ENCODE results near the gene MYOM3. TPM values are rescaled to one million over a fixed set of nuclear protein-coding genes. Genes with fewer than 3 reads are reported as not detected.
"Not testable (repeated sequence)": the region's sequence is repeated elsewhere in the genome, so short reads cannot be mapped to it uniquely, and the experiment has no call there.

MYOM3 gene
- total RNA-seq, 1 donor from 2014 or later = 0.88 TPM

DNA sequence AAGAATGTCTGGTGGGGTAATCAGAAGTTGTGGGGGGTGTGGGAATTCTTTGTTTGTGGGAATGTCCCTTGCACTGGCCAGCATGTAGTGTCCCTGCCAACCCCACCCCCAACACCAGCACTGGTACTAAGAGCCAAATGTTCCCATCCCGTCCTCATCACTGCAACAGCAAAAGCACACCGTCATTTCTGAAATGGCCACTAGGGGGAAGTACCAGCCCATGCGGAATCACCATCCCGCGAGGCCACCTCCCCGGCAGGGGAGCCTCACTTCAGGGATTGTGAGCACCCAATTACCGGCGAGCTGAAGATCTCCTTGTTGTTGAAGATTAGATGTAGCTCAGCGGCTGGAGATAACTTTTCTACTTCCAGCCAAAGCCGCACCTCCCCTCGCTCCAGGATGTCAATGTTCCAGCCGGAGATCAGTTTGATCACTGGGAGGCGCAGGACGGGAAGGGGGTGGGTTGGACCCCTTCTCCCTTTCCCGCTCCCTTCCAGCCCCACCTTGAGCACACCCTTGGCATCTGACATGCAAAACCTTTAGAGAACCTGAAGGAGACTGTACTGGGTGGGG lies 41.0 kb downstream of the MYOM3 start:
- peak; percentile 87 for ATAC-seq

GRCh38 chr1:24069817-24070216 lies 42.1 kb downstream of the MYOM3 start:
- ATAC-seq = no peak

DNA sequence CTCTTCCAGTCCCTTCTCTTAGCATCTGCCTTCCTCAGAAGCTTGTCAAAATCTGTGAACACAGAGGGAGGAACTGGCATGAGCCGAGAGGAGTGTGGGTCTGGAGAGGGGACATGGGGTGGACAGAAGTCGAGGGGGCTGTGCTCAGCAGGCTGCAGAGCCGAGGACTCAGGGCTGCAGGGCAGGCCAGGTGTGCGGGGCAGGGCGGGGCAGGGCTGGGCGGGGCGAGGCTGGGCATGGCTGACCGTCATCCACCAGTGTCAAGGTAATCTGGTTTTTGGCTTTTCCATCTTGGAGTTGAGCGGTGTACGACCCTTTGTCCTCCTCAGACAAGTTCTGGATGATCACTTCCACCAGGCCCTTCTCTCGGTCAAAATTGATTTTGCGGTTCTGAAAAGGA lies 44.0 kb downstream of the MYOM3 start:
- ATAC-seq = no peak

- ATAC-seq = no peak
These were observed 46.6 kb downstream of the MYOM3 start for GRCh38 chr1:24065304-24065703.

DNA sequence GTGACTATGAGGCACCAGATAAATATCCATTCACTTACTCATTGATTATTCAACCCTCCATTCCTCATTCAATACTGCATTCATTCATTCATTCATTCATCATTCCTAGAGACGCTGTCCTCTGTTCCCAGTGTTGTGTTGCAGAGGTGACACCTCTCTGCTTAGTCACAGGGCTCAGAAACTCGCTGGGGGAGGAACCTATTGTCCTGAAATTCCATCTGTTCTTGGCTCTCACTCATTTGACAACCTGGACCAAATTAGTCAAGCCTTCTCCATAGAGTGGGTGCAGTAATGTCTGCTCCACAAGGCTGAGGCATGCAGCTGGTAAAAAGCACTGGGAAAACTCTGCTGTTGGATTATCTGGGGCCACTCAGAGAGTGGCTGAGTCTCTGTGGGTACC lies 49.7 kb downstream of the MYOM3 start:
- no peak for ATAC-seq

- no peak for ATAC-seq
These were observed 51.5 kb downstream of the MYOM3 start for GRCh38 chr1:24060482-24060881.

DNA sequence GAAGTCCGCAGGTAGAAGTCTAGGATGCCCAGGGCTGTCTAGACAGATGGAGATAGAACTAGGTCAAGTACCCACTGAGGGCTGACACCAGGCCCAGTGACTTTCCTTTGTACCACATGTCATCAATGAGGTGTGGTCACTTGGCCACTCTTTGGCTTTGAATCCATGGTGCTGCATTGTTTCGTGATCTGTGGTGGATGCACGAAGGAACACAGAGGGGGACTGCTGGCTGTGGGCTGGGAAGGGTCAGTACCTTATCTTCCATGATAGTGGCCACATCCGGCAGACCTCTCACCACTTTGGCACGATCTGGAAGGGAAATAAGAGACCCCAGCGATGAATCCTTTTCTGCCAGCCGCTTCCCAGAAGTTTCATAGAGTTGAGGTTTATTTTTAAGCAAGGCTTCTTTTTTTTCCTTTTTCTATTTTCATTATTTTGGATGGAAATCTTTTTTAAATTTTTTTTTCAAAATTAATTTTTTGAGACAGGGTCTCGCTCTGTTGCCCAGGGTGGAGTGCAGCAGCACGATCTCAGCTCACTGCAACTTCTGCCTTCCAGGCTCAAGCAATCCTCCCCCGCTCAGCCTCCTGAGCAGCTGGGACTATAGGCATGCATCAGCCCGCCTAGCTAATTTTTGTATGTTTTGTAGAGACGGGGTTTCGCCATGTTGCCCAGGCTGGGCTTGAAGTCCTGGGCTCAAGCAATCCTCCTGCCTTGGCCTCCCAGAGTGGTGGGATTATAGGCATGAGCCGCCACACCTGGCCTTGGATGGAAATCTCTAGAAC lies 53.1 kb downstream of the MYOM3 start:
- no peak for ATAC-seq

DNA sequence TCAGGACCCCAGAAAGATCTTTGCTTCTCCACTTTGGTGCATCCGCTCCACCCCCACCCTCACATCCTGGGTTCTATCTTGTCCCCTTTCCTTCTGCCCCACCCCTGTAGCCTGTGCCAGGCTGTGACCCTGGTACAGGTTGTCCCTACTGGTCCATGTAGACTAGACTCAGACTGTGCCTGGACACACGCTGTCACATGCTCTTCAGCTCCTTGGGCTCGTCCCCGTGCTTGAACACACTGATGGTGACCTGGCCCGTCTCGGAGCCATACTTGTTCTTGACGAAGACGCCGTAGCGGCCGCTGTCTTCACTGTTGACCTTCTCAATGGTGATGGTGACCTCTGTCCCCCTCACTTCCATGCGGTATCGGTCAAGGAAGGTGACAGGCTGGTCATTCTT lies 54.8 kb downstream of the MYOM3 start:
- ATAC-seq = no peak

GRCh38 chr1:24055681-24056080 lies 56.3 kb downstream of the MYOM3 start:
- no peak for ATAC-seq

- ATAC-seq = no peak
These were observed 59.7 kb downstream of the MYOM3 start for GRCh38 chr1:24052220-24052619.

DNA sequence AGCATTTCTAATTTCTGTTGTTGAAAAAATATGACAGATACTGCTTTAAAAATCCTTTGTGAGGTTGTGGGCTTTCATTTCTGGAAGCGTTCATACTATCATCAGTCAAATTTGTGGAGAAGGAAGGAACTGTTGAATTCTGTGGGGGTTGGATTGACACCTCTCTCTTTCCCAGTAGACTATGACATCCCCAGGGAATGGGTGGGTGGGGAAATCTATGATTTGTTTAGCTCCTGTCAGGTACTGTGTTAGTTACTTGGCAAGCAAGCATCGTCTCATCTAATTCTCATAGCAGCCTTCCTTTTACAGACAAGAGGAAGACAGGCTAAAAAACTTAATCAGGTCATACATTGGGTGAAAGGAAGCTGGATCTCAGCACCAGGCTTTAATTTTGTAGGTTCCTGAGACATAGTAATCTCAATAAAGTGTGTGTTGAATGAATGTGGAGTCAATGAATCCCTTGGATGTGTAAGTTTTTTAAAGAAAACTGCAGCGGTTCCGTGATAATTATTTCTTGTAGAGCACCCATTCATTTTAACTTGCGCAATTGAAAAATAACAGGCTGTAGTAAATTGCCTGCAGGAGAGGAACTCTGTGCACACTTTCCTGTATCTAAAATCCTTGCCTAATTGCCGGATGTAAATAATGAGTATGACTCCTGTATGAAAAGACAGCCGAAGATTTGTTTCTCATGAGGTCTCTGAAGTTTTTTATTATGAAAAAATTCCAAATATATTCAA lies 60.6 kb downstream of the MYOM3 start:
- ATAC-seq = no peak

DNA sequence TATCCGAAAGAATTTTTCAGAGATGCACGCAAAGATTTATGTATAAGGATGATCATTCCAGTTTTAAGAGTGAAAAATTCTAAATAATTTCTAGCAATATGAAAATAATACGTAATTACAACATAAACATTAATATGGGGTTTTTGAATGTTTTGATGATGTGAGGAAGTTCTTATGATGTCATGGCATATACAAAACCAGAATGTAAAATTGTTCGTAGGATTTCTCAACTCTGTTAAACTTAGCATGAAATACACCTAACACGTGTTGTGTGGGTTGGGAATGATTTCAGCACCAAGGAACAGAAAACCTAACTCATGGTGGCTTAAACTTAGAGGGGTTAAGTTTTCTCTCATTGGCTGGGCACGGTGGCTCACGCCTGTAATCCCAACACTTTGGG lies 62.2 kb downstream of the MYOM3 start:
- ATAC-seq = no peak

GRCh38 chr1:24048894-24049293 lies 63.0 kb downstream of the MYOM3 start:
- ATAC-seq = not testable (repeated sequence)

DNA sequence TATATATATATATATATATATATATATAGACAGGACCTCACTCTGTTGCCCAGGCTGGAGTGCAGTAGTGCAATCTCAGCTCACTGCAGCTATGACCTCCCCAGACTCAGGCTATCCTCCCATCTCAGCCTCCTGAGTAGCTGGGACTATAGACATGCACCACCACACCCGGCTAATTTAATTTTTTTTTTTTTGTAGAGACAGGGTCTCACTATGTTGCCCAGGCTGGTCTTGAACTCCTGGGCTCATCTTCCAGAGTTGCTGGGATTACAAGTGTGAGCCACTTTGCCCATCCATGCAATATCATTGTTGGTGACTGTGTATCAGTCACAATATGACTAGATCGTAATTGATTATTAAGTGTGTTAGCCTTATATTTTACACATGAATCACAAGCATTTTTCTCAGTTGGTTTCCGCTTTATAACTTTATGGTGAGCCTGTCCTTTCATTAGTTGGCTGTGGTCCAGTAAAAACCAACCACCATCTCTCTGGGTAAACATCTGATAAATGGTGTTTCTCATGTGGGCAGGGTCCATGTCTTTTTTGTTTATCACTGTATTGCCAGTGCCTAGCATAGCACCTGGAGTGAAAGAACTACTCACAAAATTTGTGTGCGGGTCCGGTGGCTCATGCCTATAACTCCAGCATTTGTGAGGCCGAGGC lies 63.6 kb downstream of the MYOM3 start:
- no peak for ATAC-seq

- peak; percentile 85 for ATAC-seq
These were observed 64.8 kb downstream of the MYOM3 start for GRCh38 chr1:24047110-24047477.

DNA sequence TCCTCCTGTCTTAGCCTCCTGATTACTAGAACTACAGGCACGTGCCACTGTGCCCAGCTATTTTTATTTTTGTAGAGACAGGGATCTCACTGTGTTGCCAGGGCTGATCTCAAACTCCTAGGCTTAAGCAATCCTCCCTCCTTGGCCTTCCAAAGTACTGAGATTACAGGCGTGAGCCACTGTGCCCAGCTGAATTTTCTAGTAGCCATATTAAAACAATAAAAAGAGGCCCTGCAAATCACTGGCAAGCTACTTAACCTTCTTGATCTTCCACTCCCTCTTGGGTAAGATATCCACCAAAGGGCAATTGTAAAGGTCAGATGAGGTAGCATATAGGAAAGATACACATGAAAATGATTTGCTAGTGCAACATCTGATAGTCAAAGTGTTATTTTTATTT lies 66.2 kb downstream of the MYOM3 start:
- ATAC-seq = no peak

- ATAC-seq = not testable (repeated sequence)
These were observed 67.3 kb downstream of the MYOM3 start for GRCh38 chr1:24044672-24045071.

DNA sequence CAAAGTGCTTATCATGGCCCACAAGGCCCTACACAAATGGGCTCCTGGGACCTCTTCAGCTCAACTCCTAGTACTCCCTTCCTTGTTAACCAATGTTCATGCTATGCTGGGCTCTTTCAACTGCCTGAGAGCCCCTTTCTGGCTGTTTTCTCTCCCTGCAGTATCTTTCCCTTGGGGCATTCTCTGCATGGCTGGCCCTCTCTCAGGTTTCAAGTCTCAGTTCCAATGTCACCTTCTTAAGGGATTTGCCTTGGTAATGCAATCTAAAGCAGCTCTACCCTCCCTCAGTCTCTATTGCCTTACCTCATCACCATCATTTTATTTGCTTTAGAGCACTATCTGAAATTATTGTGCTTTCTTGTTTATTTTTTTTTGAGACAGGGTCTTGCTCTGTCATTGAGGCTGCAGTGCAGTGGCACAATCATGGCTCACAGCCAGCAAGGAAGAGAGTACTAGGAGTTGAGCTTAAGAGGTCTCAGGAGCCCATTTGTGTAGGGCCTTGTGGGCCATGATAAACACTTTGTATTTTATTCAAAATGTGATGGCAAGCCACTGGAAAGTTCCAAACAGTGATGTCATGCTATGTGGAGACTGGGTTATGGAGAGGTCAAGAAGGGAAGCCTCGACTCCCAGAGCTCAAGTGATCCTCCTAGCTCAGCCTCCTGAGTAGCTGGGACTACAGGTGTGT lies 68.4 kb downstream of the MYOM3 start:
- ATAC-seq = no peak

- no peak for ATAC-seq
These were observed 69.6 kb downstream of the MYOM3 start for GRCh38 chr1:24042315-24042714.

- ATAC-seq = no peak
These were observed 75.8 kb downstream of the MYOM3 start for GRCh38 chr1:24036088-24036487.

- ATAC-seq = no peak
These were observed 79.0 kb downstream of the MYOM3 start for GRCh38 chr1:24032981-24033380.

DNA sequence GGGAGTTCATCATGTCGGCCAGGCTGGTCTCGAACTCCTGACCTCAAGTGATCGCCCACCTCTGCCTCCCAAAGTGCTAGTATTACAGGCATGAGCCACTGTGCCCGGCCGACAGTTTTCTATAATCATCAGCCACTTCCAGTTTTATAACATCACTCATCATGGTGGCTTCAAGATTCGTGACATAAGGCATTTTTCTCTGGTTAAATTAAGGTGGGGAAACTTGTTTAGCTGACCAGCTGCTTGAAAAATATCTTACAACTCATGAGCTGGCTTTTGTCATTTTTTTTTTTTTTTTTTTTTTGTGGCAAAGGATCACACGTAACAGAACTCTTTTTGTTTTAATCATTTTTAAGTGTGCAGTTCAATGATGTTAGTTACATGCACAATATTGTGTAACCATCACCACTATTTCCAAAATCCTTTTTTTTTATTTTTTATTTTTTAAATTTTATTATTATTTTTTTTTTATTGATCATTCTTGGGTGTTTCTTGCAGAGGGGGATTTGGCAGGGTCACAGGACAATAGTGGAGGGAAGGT lies 80.9 kb downstream of the MYOM3 start:
- not testable (repeated sequence) for ATAC-seq

Measured in esophagus mucosa (tissue), 1 donor.